HG02938 (cell line): ENCODE data around the gene TMEM174.

Experiments
- ATAC-seq: cut with Tn5 transposase; IDR thresholded peaks from one replicate; pipeline ENCODE4 v1.9.1; 2021; ENCODE audit warnings: mild to moderate bottlenecking, moderate library complexity; ENCODE audit not compliant: unreplicated experiment

Gene TMEM174

DNA sequence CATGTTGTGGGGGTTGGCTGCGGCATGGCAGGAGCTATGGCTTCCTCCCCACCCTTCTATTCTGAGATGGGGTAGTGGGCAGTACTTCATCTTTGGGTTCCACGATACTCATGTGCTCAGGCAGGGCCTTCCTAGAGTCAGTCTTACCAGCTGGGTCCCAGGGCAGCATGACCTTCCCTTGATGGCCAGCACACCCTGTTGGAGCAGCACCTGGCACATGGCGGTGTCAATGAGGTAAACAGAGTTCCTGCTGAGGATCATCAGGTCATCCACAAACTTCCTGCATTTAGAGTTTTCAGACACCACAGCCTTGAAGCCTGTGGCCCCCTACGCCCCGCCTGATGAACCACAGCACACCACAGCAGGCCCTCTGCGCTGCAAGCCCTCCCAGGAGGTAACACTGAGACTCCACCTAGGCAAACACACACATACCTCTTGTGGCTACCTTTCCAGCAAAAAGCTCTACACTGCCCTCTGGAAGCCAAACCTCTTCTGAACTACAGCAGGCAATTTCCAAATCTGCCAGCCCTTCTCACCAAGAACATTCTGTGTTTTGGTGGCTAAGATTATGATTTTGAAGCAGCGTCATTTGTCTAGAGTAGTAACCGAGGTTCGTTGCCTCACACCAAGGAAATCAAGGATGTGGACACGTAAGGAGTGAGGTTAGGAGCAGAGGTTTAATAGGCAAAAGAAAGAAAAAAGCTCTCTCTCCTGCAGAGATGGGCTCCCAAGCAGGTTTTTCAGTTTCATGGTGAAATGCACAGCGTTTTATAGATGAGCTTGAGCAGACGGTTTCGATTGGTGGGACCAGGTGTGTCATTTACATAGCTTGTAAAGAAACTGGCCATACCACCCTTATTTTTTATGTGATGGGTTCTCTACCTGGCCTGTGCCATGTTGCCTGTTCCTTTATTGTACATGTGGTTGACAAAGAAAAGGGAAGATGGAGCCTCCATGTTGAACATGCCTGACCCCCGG lies 20.3 kb upstream of the TMEM174 start:
- ATAC-seq: no peak

DNA sequence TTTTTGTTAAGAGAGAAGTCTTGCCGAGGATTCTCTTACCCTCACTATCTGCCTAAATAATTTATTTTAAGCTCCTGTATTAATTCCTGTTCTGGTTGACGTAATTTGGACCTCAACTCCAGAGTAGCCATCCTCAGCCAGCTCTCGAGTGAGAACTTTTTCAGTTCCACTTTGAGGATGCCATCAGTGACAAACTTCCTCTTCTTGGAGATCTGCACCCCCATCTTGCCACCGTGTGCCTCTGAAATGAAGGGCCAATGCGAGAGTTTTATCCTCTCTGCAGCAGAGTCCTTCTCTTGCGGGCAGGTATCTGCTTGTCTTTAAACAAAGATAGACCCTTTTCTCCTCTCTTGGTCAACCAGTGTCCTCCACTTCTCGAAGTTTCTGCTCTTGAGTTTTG lies 19.5 kb upstream of the TMEM174 start:
- ATAC-seq: no peak

- no peak for ATAC-seq
These were observed 18.6 kb upstream of the TMEM174 start for GRCh38 chr5:73154208-73155006.

DNA sequence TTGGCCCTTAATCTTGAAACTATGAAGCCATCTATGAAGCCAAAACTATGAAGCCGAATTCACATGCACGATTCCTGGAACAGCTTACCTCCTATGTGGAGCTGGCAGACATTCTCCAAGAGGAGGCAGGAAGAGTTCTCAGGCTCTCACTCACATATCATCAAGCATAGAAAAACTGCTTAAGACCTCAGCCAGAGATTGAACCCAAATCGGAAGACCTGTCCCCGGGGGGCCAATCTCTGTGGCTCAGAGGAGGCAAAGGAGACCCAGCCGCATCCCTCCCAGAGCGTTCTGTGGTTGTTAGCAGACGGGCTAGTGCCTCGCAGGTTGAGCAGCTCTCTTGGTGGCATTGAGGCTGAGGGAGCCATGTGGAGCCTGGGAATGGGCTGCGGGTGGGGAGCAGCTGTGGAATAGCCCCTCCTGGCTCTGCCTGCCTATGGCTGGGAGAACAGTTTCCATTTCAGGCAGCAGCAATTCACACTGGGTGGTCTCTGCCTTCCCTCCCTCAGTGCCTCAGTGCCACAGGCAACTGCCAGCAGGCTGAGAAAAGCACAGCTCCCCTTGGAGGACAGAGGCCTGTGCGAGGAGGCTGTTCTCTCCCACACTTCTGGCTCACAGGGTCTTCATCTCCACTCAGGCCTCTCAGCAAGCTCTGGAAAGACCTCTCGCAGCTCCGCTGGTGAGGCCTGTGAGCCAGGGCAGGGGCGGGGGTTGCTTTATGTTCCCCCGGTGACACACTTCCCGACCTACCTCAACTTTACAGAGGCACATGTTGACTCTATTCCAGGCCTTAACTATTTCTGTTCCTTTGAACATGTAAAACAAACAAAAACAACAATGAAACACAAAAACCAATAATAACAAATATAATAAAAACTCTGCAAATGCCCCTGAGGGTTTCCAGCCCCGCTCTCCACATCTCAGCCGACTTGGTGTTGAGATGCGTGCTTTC lies 17.4 kb upstream of the TMEM174 start:
- no peak for ATAC-seq

DNA sequence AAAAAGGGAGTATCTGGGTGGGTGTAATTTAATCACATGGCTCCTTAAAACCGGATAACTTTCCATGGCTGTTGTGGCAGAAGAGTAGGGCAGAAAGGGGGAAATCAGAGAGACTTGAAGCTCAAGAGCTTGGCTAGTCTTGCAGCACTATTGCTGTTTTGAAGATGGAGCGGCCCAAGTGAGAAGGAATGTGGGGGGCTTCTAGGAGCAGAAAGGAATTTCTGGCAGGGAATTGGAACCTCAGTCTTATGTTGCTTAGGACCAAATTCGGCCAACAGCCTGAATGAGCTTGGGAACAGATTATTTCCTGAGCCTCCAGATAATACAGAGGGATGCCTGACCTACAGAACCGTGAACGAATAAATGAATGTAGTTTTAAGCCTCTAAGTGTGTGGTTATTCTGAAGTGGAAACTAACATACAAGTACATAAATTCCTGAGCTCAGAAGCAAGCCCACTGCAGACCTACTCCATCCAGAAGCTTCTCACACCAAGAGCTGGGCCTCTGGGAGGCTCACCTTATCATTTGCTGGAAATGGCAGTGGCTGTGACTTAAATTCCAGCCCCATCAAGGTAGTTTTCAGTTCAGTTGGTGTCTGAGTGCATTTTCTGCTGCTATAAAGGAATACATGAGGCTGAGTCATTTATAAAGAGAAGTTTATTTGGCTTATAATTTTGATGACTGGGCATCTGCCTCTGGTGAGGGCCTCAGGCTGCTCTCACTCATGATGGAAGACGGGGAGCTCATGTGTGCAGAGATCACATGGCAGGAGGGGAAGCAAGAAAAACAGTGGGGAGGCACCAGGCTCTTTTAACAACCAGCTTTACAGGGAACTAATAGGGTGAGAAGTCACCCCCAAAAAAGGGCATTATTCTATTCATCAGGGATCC lies 15.3 kb upstream of the TMEM174 start:
- no peak for ATAC-seq

GRCh38 chr5:73158313-73158712 lies 14.7 kb upstream of the TMEM174 start:
- no peak for ATAC-seq

- ATAC-seq: peak; percentile 80
These were observed 12.7 kb upstream of the TMEM174 start for GRCh38 chr5:73160239-73160671.

DNA sequence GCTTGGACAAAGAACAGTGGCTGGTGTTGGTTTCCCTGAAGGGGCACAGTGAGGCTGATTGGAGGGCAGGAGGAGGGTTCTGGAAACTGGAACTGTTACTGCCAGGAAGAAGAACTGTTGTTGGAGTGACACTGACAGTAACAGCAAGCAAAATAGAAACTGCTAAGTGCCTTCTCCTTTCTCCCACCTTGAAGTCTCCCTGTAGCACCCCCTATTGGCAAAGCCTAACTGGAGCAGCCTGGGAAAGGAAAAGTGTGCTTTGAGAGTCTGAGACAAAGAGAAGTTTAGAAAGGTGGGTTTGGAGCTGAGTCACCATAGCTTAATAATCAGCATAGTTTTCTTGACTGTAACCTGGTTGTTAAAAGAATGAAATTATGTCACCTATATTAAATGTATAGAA lies 2.5 kb upstream of the TMEM174 start:
- ATAC-seq: no peak

DNA sequence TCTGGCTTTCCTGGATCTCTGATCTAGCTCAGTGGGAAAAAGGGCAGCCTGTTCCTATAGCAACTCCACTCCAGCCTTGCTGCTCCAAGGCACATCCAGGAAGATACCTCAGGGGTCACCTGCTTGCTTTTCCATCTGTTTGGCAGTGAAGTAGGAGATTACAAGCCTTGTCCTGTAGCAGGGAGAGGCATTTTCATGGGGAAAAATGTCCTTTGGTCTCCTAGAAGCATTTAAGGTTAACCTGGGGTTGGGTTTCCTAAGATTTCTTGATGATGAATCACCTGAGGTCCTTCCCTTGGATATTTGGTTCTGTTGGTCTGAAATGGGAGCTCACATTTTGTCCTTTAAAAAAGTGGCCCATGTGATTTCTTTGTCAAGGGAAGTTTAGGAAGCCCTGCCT lies 1.5 kb upstream of the TMEM174 start:
- no peak for ATAC-seq

DNA sequence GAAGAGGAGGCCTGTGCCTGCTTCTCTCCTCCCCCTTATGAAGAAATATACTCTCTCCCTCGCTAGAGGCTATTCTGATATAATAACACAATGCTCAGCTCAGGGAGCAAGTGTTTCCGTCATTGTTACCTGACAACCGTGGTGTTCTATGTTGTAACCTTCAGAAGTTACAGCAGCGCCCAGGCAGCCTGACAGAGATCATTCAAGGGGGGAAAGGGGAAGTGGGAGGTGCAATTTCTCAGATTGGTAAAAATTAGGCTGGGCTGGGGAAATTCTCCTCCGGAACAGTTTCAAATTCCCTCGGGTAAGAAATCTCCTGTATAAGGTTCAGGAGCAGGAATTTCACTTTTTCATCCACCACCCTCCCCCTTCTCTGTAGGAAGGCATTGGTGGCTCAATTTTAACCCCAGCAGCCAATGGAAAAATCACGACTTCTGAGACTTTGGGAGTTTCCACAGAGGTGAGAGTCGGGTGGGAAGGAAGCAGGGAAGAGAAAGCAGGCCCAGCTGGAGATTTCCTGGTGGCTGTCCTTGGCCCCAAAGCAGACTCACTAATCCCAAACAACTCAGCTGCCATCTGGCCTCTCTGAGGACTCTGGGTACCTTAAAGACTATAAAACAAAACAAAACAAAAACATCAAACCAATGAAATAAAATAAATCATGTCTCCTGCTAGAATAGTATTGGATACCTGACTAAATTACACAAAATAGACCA lies 1.3 kb downstream of the TMEM174 start:
- ATAC-seq: no peak

DNA sequence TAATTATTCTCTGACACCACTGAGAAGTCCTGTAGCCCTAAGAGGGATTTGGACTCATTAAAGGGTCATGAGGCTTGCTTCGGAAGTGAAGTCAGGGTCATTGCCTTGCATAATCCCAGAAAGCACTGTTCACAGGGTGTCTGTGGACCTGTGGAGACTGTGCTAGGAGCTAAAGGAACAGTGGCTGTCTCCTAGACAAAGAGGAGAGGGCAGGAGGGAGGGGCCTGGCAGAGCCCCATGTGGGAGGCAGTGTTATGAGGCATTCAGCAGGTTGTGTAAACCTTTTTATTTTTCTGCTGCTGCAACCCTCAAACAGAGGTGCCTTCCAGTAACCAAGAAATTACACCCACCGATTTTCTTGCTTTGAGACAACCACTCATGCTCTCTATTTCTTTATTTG lies 3.3 kb downstream of the TMEM174 start:
- ATAC-seq: no peak

GRCh38 chr5:73178265-73178664 lies 5.3 kb downstream of the TMEM174 start:
- ATAC-seq: no peak

GRCh38 chr5:73179730-73180129 lies 6.7 kb downstream of the TMEM174 start:
- no peak for ATAC-seq

- no peak for ATAC-seq
These were observed 7.6 kb downstream of the TMEM174 start for GRCh38 chr5:73180566-73180965.

DNA sequence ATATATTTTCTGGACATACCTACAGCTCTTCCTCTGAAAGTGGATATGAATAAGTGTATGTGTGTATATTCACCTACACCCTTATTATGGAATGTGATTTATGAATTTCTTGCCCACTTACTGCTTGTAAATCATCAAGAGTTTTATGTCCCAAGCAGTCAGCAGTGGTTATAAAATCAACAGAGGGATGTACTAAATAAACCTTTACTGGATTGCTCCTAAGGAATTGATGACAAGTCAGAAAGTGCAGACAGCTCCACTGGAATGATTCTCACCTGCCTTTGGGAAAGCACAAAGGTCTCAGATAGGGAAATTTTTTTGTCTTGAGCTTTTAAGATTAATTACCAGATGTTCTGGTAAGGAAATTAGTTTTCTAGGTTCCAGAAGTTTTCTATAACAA lies 9.3 kb downstream of the TMEM174 start:
- ATAC-seq: no peak

GRCh38 chr5:73183000-73183399 lies 10.0 kb downstream of the TMEM174 start:
- no peak for ATAC-seq

DNA sequence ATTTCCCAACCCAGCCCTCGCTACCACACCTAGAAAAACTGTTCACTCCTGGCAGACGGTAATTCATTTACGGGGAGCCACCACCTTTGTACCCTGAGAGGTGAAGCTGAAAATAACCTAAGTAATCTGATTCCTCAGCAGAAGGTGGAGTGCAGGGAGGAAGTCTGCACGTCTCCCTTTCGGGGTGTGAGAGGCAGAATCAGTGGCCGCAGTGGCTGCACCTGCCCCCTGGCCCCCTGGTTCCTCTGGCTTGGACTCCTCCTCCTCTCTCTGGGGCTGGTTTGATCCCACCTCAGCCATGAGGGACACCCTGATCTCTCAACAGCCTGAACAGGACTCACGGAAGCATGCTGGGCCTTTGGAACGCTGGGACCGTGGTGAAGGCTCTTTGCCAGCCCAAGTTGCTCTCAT lies 10.5 kb downstream of the TMEM174 start:
- ATAC-seq: no peak

DNA sequence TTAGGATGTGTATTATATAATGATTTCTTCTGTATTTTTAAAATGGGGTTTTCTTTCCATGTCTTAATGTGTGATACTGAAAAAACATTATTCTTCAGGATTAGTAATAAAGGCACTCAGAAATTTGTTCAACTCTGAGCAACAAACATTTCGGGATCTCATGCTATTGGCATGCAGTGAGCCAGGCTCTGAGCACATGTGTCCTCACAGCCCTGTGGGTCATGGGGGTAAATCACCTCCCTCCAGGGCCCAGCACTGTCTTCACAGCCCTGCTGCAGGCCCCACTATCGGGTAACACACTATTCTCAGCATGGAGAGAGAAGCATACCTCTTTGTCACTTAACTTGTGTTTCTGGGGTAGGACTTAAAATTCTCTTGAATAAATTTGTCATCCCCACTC lies 14.0 kb downstream of the TMEM174 start:
- no peak for ATAC-seq
